GM12891 (cell line): Measurements from ENCODE around the gene PDZRN3.

Experiments used
- POLR2A ChIP-seq: IDR thresholded peaks from 2 replicates; pipeline ENCODE4 v1.6.1; 2011; ENCODE audit warnings: low read depth, low read length, control low read depth
- POLR2AphosphoS5 ChIP-seq: IDR thresholded peaks from 2 replicates; pipeline ENCODE4 v1.6.1; 2011; ENCODE audit warnings: low read depth, low read length, control low read depth
- POU2F2 ChIP-seq: IDR thresholded peaks from 2 replicates; pipeline ENCODE4 v1.6.1; 2011; ENCODE audit warnings: low read depth, mild to moderate bottlenecking, control low read depth, low read length, moderate library complexity
- SPI1 ChIP-seq: IDR thresholded peaks from 2 replicates; pipeline ENCODE4 v1.6.1; 2011; ENCODE audit warnings: low read depth, low read length, control low read depth
- TAF1 ChIP-seq: IDR thresholded peaks from 2 replicates; pipeline ENCODE4 v1.6.1; 2011; ENCODE audit warnings: low read depth, low read length, control low read depth

GRCh38 chr3:73582535-73582934, 42.2 kb downstream of the PDZRN3 start:
- TF ChIP-seq POLR2AphosphoS5 (no peak), POLR2A (no peak), TAF1 (no peak), SPI1 (no peak), POU2F2 (no peak)
